Measurements from ENCODE around the gene POU5F1.
"Not testable (repeated sequence)": the region's sequence is repeated elsewhere in the genome, so short reads cannot be mapped to it uniquely, and the experiment has no call there.

POU5F1 gene

DNA sequence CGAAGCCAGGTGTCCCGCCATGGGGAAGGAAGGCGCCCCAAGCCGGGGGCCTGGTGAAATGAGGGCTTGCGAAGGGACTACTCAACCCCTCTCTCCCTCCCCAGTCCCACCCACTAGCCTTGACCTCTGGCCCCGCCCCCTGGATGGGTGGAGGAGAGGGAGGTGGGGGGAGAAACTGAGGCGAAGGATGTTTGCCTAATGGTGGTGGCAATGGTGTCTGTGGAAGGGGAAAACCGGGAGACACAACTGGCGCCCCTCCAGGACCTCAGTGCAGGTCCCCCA is at the start of gene POU5F1:
POU5F1 (minus strand) TSS at position 83 of the 282 bp plus-strand sequence; CDS start at position 21, 62 bp downstream.
- DNase-seq (ENCODE audit: low read depth in 2 of 2) = no peak

DNA sequence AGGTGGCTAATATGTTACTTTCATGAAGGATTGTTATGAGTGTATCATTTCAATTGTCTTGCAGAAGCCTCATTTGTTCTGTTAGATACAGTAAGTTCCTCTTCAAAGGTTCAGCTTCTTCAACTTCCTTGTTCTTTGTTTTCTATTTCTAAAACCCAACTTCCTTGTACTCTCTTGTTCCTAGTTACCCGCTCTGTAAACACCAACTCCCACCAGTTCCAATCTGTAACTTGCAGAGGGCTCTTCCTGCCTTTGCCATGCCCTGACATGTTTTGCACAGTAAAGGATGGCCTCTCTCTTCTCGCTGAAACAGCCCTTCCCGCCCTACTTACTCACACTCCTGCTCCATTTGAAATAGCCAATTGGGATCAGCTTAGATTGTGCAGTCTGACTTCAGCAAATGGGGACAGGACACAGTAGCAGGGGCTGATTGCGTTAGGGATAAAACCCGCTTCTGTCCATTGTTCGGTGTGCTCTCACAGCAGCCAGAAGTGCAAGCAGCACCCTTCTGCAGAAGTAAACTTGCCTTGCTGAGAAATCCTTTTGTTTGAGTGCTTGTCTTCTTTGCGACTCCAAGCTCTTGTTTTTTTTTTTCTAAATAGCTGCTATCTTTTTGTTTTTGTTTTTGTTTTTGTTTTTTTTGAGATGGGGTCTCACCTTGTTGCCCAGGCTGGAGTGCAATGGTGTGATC is 45.9 kb upstream of the POU5F1 start:
- no peak for DNase-seq (ENCODE audit: low read depth in 2 of 2)

DNA sequence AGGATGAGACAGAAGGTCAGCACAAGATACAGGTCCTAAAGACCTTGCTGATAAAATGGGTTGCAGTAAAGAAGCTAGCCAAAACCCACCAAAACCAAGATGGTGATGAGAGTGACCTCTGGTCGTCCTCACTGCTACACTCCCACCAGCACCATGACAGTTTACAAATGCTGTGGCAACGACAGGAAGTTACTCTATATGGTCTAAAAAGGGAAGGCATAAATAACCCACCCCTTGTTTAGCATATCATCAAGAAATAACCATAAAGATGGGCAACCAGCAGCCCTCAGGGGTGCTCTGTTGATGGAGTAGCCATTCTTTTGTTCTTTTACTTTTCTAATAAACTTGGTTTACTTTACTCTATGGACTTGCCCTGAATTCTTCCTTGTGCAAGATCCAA is 44.7 kb upstream of the POU5F1 start:
- DNase-seq (ENCODE audit: low read depth in 2 of 2) = not testable (repeated sequence)

DNA sequence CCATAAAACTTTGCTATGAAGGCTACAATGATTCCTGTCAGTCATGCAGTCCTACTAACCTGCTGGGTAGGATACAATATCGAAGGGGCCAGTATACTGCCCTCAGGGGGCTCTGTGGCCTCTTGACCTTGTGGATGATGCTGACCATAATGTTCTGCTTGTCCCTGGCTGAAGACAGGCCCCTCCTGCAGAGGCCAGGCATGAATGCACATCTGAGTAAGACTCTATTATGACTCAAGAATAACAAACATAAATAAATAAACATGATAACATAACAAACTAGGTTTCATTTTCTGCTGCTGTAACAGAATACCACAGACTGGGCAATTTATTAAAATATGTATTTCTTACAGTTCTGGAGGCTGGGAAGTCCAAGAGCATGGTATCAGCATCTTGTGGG is 44.0 kb upstream of the POU5F1 start:
- DNase-seq (ENCODE audit: low read depth in 2 of 2) = no peak

DNA sequence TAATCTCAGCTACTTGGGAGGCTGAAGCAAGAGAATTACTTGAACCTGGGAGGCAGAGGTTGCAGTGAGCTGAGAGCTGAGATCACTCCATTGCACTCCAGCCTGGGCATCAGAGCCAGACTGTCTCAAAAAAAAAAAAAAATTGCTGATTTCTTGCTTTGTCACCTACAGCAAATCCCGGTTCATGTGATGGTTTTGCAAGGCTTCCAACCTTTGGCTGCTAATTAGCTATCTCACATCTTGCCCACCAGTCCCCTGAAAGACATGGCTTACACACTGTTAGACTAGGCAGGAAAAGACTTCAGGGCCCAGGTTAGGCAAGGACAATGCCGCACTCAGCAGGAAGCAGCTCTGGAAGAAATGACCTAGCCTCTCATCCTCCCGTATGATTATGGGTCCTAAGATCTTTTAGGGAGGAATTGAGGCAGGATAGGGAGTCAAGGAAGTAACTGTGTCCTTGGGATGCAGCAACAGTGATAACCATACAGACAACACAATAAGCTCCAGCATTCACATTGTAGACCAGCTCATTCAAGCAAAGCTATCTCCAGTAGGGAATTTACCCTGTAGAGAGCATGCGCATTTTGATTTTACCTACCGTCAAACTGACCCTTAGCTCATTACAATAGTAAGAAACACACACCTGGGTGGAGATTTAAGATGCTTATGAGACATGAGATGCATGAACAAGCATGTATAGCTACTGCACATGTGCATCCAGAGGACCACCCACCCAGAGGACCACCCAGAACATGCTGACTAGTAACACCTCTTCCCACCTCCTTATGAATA is 40.5 kb upstream of the POU5F1 start:
- no peak for DNase-seq (ENCODE audit: low read depth in 2 of 2)

DNA sequence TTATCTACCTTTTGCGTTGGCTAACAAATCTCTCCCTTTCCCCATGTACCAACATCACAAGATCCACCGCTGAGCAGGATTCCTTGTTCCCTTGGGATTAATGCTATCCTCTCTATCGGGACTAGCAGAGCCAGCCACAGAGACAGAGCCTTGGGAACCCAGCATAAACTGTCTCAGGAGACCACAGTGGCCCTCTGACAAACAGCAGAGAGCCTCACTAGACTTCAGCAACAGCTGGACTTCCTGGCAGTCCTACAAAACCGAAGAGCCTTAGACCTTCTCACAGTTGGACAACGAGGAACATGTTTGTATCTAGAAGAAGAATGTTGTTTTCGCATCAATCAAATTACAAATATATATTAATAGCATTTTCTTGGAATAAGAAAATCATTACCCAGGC is 39.6 kb upstream of the POU5F1 start:
- no peak for DNase-seq (ENCODE audit: low read depth in 2 of 2)

DNA sequence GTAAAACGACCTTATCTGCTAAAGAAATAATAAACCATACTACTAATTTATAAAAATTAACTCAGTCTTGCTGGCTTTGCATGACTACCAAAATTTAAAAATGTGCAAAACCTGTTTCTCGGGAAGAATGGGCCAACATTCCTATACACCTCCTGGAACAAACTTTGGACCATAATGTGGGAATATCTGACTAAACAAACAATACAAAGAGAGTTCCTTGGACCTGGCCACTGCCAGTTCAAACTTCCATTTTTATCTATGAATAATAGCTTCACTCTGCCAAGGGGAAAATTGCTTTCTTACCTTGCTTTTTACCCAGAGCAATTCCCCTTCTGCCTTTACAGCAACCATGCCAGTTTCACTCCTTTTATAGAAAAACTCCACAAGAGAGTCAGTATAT is 38.7 kb upstream of the POU5F1 start:
- no peak for DNase-seq (ENCODE audit: low read depth in 2 of 2)

DNA sequence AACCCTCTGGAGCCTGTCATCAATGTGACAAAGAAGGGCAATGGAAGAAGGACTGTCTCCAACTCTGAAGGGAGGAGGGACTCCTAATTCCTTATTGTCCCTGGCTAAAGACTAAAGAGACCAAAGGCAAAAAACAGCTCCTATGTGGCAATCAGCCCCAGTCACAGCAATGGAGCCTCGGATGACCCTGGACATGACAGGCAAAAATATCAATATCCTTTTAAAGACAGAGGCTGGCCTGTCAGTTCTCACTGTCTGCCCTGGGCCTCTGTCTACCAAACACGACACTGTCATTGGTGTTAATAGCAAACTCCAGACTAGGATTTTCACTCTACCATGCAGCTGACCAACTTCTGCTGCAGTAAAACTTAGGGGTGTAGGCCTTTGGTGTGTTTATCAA is 38.0 kb upstream of the POU5F1 start:
- DNase-seq (ENCODE audit: low read depth in 2 of 2) = no peak

DNA sequence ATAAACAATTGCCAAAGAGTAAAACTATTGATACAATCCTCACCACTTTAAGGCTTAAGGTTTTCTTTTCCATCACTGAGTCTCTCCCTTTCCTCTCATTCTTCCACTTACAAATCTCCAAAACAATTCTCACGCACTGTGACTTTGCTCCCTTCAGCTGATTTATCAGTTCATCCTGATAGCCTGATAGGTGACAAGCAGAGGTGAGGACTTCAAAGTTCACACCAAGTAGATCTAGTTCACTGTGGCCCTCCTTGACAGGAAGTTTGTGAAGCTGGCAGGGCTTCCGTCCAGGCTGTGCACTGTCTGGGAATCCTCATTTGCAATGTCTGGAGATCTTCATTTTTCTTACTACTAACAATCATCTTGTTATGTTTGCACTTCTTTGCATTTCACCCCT is 35.2 kb upstream of the POU5F1 start:
- no peak for DNase-seq (ENCODE audit: low read depth in 2 of 2)

DNA sequence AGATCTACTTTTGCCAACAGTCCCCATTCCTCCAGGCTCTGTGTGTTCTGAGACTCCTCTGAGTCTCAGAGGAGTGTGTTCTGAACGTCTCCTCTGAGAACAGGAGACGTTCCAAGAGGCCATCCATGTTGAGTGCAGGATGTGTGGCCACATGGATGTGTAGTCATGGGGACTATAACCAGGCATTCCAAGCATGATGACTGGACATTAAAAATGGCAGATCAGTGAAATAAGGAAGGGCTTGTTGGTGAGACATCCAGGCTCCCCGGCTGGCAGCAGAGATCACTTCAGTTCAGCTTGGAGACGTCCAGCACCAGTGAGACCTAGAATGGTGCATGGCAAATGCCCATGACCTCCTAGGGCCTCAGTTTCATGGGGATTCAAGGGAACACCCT is 34.3 kb upstream of the POU5F1 start:
- no peak for DNase-seq (ENCODE audit: low read depth in 2 of 2)

DNA sequence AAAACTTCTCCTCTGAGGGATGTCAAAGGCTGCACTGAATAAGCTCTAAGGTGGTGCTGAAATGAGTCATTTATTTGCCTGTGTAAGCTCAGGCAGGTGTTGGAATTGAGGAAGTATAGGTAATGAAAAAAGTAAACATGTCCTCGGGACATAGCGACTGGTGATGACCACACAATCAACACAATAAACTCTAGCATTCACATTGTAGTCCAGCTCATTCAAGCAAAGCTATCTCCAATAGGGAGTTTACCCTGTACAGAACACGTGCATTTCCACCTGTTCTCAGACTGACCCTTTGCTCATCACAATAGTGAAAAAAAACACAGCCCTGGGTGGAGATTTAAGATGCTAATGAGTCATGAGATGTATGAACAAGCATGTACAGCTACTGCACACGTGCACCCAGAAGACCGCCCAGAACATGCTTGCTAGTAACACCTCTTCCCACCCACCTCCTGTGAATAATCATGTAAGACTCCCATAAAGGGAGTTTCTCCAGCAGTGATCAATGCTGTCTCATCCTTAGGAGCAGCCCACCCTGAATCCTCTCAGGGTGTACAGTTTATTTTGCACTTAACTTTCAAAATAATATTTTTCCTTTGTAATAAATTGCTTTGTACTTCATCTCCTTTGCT is 33.0 kb upstream of the POU5F1 start:
- DNase-seq (ENCODE audit: low read depth in 2 of 2) = peak in 1 of 2 donors; percentile 29

DNA sequence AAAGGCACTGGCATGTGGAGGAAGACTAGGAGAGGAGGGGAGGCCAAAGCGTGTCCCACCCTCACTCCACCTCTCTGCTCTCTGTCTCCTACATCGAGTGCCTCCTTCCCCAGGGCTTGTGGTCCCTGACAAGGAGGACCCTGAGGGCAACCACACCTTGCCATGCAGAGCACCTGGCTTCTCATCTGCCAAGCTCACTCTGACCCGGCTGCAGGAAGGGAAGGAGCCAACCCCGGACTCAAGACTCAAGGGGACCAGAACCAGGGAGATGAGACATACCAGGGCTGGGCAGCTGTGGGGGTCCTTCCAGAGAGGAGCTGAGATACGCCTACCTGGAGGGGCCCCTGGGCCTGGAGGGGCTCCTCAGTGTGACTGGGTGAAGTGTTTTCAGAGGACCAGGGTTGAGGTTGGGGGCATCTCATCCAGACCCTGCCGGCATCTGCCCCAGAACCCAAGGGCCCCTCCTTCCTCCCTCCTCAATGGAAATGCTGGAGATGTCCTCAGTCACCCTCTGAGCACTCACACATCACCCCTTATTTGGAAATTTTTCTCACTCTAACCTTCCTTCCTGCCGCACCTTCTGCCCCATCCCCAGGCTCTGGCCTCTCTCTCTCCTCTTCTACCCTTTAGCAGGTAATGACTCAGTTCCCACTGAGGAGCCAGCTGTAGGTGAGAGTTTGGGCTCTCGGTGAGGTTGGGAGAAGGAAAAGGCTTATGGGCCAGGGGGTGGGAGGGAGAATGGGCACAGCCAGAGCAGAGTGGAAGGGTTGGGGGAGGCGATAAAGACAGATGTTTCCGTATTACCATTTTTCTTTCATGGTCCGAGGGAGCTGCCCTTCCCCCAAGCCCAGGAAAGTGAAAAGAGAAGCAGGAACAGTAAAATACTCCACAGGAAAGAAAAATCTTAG is 32.0 kb upstream of the POU5F1 start:
- no peak for DNase-seq (ENCODE audit: low read depth in 2 of 2)

DNA sequence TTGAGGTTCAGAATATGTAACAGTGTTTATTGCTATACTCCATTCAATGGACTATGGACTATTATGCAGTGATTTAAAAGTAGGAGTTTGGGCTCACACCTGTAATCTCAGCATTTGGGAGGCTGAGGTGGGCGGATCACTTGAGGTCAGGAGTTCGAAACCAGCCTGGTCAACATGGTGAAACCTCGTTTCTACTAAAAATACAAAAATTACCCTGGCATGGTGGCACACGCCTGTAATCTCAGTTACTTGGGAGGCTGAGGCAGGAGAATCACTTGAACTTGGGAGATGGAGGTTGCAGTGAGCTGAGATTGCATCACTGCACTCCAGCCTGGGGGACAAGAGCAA is 28.6 kb upstream of the POU5F1 start:
- not testable (repeated sequence) for DNase-seq (ENCODE audit: low read depth in 2 of 2)

DNA sequence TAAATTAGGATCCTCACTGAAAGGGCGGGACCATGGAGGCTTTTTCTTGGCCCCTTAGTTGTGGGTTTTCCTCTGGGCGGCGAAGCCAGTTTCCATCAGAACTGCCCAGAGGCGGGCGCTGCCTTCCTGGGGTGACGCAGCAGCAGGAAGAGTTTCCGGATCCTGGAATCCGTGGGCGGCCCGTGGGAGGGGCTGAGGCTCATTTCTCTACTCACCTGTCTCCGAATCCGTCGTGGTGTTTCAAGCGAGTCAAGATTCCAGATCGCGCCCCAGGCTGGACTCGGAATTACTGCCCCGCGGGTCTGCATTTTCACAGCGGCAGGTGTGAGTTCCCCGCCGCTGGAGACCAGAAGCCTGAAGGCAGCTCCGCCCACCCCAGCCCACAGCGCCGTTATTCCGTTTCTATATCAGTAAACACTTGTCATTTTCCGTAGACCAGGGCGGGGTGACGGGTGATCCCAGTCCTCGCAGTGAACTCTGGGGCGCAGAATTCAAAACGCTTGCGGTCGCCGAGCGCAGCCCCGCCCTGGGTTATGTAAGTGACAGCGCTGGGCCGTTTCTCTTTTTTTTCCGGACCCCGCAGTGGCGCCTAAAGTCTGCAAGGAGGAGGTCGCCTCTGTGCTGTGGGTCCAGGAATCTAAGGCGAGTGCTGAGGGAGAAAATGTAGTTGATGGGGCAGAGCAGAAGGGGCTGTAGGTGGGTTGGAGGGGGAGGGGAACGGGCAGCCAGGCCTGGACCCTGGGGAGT is 27.2 kb upstream of the POU5F1 start:
- peak; percentile 87 to 91 for DNase-seq (ENCODE audit: low read depth in 2 of 2)

DNA sequence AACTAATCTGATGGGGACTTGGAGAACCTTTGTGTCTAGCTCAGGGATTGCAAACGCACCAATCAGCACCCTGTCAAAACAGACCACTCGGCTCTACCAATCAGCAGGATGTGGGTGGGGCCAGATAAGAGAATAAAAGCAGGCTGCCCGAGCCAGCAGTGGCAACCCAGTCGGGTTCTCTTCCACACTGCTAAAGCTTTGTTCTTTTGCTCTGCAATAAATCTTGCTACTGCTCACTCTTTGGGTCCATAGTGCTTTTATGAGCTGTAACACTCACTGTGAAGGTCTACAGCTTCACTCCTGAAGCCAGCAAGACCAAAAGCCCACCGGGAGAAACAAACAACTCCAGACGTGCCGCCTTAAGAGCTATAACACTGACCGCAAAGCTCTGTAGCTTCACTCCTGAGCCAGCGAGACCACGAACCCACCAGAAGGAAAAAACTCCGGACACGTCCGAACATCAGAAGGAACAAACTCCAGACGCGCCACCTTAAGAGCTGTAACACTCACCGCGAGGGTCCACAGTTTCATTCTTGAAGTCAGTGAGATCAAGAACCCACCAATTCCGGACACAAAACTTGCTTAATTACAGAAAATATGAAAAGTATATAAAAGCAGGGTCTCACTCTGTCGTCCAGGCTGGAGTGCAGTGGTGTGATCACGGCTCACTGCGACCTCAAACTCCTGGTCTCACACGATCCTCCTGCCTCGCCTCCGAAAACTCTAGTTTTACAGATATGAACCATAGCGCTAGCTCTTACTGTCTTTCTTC is 26.0 kb upstream of the POU5F1 start:
- not testable (repeated sequence) for DNase-seq (ENCODE audit: low read depth in 2 of 2)

DNA sequence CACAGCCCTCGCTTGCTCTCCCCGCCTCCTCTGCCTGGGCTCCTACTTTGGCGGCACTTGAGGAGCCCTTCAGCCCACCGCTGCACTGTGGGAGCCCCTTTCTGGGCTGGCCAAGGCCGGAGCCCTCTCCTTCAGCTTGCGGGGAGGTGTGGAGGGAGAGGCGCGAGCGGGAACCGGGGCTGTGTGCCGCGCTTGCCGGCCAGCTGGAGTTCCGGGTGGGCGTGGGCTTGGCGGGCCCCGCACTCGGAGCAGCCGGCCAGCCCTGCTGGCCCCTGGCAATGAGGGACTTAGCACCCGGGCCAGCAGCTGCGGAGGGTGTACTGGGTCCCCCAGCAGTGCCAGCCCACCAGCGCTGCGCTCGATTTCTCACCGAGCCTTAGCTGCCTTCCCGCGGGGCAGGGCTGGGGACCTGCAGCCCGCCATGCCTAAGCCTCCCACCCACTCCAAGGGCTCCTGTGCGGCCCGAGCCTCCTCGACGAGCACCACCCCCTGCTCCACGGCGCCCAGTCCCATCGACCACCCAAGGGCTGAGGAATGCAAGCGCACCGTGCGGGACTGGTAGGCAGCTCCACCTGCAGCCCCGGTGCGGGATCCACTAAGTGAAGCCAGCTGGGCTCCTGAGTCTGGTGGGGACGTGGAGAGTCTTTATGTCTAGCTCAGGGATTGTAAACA is 25.0 kb upstream of the POU5F1 start:
- DNase-seq (ENCODE audit: low read depth in 2 of 2) = not testable (repeated sequence)

DNA sequence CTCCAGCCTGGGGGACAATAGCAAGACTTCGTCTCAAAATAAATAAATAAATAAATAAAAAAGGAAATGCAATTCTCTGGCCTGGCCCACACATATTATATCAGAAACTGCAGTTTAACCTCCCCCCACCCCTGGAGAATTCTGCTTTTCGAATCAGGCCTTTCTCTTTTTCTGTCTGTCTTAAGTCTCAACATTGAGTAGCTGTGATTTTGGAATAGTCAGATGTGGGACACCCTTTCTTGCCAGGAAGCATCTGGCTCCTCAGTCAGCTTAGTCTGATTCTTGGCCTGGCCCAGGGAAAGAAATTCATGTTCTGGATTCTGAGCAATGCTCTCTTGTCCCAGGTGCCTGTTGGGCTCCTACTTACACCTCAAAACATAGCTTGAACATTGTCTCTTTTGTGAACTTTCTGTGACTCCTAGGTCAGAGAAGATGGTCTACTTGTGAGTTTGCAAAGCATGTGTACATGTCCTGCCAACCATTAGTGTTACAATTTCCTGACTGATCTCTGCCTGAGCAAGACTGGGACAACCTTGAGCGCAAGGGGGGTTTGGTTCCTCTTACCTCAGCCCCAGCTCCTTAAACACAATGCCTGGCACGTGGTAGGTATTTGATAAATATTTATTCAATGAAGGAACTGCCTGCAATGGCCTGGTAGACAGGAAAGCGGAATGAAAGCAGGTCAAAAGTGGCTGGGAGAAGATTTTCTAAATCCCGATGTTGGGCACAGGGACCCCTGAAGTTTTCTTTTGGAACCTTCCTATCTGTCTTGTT is 23.8 kb upstream of the POU5F1 start:
- DNase-seq (ENCODE audit: low read depth in 2 of 2) = no peak

DNA sequence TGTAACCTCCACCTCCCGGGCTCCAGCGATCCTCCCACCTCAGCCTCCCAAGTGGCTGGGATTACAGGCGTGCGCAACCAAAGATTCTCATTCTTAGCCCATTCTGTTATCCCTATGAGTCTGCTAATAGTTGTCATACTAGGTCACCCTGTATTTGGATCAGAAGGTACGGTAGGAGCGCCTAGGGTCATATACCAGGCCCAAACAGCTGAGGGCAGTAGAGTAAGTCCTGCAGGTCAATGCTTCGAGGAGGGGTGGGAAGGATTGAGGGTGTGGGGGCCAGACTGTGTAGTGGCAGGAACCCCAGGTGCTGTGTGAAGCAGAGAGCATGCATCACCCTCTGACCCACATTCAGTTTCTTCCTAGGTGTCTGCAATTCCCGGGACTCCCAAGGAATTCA is 22.7 kb upstream of the POU5F1 start:
- no peak for DNase-seq (ENCODE audit: low read depth in 2 of 2)

DNA sequence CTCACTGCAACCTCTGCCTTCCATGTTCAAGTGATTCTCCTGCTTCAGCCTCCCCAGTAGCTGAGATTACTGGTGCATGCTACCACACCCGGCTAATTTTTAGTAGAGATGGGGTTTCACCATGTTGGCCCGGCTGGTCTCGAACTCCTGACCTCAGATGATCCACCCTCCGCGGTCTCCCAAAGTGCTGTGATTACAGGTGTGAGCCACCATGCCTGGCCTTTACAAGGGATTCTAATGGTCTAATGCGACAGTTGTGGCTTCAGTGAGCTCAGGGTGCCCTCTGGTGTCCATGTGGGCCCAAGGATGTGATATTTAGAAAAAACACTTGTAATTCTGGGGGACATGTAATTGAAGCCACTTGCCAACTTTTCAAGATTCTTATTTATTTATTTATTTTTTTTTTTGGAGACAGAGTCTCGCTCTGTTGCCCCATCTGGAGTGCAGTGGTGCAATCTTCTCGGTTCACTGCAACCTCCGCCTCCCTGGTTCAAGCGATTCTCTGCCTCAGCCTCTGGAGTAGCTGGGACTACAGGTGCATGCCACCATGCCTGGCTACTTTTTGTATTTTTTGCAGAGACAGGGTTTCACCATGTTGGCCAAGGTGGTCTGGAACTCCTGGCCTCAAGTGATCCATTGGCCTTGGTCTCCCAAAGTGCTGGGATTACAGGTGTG is 22.1 kb upstream of the POU5F1 start:
- DNase-seq (ENCODE audit: low read depth in 2 of 2) = not testable (repeated sequence)

Measured in stimulated activated CD8-positive, alpha-beta memory T cell treated with anti-CD3 and anti-CD28 coated beads, Interleukin-7, amount 100 ng/mL, for 1 hour (primary cell).